ENCODE data around the gene ZBTB16. TPM values are rescaled to one million over a fixed set of nuclear protein-coding genes. Genes with fewer than 3 reads are reported as not detected.
A peak's percentile ranks its signal among the peaks of the same experiment; 100 is the strongest.

The ZBTB16 gene
- total RNA-seq, 1 experiment from 2014 or later, result not detected

DNA sequence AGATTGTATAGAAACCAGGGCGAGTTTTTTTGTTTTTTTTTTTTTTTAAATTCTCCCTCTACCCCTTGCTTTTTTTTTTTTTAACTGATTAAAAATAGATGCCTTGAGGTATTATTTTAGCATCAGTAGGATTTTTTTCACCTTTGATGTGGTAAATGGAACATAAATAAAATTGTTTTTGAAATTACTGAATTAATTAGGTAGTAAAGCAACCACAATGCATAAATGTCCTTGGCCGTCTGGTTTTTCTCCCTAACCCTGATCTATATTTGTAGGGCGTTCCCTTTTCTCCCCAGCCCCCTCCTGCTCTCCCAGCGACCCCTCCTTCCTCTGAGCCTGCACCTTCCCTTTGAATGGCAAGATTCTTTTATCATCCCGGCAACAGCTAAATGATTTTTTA is 107.8 kb downstream of the ZBTB16 start:
- DNase-seq (ENCODE audit: low spot score), result no peak

- no peak for DNase-seq (ENCODE audit: low spot score)
Measured at GRCh38 chr11:114167771-114168448, 108.4 kb downstream of the ZBTB16 start.

- no peak for DNase-seq (ENCODE audit: low spot score)
Measured at GRCh38 chr11:114168691-114169090, 109.2 kb downstream of the ZBTB16 start.

DNA sequence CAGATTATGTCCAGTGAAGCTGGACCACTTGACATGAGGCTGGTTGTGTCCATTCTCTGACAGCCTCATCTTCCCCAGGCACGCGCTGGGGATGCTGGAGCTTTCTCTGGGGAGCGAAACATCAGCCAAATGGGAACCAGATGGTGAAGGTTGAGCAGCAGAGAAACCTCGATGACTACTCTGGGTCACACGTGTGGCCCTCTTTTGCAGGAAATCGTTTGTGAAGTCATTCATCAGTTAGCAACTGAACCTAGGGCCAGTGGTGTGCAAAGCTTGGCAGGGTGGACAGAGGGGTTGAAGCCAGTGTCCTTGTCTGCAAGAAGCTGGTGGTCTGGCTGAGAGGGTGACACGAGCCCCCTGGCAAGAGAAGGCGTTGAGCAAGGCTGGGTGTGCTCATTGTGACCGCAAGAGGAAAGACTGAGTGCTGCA is 109.8 kb downstream of the ZBTB16 start:
- DNase-seq (ENCODE audit: low spot score), result no peak

GRCh38 chr11:114169821-114170220 is 110.3 kb downstream of the ZBTB16 start:
- DNase-seq (ENCODE audit: low spot score), result no peak

DNA sequence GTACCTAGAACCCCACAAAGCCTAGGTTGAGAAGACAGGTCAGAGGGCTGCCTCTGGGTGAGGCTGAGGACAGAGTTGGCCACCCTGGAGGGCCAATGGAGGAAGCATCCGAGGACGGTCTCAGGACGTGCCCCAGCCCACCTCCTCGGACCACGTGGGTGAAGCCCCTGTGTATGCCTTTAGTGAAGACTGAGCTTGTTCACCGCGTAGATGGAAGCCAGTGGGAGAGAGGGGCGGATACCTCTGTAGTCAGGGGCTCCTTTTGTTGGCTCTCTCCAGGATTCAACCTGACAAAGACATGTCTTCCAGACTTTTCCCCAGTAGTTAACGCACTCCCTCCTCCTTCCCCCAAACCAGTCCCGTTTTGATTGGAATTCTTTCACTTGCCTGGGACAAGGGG is 110.7 kb downstream of the ZBTB16 start:
- DNase-seq (ENCODE audit: low spot score), result no peak

DNA sequence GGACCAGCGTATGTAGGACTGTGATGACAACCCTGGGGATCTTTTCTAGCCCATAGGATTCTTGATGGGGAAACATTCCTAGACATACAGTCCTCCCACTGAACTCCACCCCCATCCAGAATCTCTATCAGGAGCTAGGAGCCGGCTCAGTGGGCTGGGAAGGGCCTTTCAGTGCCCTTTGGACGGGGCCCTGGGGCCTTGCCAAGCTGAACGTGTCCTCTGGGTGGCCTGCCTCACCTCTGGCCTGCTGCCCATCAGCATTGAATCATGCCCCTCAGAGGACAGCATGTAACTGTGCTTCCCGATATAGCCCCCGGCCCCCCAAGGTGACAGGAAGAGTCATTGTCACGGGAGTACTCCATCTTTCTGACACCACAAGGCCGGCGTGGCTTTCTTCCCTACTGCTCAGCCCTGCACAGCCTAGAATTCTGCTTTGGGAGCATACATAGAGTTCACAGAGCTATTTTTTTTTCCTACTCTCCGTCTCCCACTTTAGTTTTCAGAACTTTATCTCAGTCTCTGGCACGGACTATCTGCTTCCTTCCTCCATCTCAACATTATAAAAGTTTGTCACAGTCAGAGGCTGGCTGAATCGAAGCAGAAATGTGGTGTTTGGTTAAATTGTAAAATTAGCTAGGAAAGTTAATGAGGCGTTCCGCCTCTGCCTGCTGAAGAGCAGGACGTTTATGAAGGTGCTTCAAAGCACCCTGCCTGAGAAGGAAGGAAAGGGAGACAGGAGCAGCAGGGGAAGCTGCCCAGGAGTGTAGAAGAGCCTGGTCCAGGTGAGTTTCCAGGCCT is 111.9 kb downstream of the ZBTB16 start:
- no peak for DNase-seq (ENCODE audit: low spot score)

DNA sequence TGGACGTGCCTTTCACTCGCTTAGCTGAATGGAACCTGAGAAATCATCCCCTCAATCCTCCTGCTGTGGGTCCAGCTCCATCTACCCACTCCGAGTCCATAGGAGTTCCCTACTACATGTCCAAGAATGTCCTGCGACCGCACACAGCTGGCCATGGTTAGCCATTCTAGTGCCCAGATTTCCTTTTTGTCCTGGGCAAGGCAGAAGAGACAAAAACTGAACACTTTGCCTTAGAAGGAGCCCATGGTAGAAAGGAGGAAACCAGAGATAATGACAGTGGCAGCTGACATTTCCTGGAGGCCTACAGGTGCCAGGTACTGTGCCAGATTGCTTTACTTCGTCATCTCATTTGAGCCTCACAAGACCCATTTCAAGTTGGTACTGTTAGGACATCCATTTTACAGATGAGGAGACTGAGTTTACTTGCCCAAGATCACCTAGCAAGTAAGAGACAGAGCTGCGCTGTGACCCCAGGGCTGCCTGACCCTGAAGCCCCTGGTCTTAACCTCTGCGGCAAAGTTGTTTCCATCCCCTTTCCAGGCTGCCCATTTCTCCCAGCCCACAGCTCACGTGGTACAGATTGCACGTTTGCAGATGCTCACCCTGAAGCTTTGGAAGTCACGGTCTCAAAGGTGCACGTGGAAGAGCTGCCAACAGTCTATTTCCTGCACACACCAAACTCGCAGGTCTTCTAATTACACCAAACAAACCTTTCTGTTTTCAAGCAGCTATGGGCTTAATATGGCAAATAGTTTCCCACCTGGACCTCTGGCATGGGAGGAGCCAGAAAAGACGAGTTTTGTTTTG is 112.7 kb downstream of the ZBTB16 start:
- no peak for DNase-seq (ENCODE audit: low spot score)

DNA sequence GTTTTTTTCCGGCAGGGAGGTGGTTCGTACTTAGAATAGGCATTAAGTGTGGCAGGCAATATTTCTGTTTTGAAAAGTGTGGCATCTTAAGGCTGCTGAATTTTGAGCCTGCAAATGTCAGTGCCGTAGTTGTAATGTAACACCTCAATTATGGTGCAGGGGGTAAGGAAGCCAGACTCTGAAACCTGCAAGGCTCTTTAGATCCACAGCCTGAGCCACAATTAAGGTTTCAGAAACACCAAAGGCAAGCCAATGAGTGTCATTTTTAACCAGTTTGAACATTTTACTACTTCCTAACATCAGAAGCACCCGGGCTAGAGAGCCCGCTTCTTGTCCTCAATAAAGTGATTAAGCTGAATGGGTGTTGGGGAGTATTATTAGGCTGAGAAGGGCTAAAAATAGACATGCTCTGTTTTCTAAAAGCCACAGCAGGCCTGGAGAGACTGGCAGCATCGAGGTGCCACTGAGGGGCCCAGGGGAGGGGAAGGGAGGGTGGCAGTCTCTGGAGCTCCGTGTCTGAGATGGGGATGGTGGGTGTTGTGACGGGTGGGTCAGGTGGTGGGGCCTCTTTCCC is 113.4 kb downstream of the ZBTB16 start:
- DNase-seq (ENCODE audit: low spot score), result no peak

DNA sequence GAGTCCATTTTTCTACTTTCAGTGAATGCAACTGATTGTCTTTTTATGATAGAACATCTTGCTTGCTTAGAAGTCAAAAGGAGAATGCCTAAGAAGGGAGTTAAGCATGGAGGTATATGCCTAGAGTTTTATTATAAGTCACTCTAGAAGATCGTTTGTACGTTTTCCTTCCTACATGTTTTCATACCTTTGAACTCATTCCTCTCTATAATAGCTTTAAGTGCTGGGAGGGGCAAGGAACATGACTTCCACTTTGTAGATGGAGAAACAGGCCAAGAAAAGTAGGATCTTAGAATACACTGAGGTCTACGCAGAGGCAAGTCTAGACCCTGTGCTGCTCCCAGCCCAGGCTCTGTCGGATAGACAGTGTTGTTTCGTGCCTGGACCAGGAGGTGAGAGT is 114.3 kb downstream of the ZBTB16 start:
- DNase-seq (ENCODE audit: low spot score), result no peak

GRCh38 chr11:114174712-114175495 is 115.4 kb downstream of the ZBTB16 start:
- DNase-seq (ENCODE audit: low spot score), result no peak

DNA sequence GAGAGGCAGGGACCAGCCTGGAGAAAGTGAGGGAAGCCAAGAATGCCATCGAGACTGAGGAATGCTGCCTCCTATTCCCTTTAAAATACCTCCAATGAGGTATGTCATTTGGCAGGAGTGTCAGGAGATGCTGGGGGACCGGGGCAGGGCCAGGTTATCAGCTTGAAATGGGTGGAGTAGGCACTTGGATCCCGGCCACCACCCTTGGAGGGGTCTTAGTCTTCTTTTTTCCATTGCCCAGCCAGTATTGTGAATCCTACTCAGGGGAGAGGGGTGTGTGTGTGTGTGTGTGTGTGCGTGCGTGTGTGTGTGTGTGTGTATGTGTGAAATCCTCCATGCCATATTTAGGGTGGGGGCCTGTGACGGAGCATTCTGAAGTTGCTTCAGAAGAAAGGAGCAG is 116.2 kb downstream of the ZBTB16 start:
- no peak for DNase-seq (ENCODE audit: low spot score)

DNA sequence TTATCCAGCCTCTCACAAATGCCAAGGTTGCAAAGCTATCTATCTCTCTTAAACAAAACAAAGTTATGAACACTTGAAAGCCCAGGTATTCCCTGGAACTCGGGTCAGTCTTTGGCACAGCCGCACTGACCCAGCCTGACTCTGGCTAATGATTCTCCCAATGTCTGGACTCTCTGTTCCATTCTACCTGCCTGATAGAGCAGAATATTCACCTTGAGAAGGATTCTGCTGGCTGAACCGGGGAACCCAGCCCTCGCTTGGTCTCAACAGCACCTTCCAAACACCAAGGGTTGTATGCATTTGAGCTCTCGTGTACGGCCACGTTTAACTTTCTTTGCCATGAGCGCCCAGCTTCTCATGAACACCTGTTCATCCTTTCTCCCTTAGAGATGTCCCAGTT is 116.8 kb downstream of the ZBTB16 start:
- no peak for DNase-seq (ENCODE audit: low spot score)

- no peak for DNase-seq (ENCODE audit: low spot score)
Measured at GRCh38 chr11:114178656-114179055, 119.1 kb downstream of the ZBTB16 start.

GRCh38 chr11:114179234-114179941 is 119.9 kb downstream of the ZBTB16 start:
- DNase-seq (ENCODE audit: low spot score), result no peak

GRCh38 chr11:114180301-114181055 is 121.0 kb downstream of the ZBTB16 start:
- DNase-seq (ENCODE audit: low spot score), result peak; percentile 36

DNA sequence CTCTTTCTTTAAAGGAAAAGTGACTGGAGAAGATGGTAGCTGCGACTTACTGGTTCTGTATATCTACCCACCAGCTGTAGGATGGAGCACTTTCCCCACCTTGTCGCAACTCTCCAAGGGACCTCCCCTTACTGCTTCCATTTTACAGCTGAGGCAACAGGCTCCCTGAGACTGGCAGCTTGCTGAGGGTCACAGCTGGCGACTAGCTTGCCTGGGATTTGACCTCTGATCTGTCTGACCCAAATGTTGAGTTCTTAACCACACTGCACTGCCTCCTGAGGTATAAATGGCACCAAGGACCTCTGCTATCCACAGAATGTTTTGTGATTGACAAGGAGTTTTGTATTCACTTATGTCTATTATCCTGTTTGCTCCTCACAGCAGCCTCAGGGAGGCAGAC is 121.7 kb downstream of the ZBTB16 start:
- no peak for DNase-seq (ENCODE audit: low spot score)

- no peak for DNase-seq (ENCODE audit: low spot score)
Measured at GRCh38 chr11:114181752-114182151, 122.2 kb downstream of the ZBTB16 start.

DNA sequence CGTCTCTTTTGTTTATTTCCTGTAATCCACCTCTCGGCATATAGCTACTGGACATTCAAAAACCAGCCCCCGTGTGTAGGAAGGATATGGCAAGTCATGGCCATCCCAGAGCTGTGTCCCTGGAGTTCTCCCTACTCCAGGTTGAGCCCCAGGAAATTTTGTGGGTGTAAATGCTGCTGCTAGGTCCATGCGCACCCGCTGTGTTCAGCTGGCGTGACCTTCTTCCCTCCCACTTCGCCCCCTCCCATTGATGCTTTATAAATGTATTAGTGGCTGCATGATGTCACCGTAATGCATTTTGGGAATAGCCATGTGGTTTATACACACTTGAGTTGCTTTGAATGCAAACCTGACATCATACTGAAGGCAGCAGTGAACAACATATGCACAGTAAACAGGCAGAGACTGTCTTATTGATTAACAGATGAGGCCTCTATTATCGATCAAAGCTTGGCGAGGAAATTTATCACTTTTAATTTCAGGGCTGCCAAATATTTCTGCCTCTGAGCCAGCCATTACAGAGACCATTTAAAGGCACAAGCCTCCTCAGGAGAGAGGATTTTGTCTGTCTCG is 123.0 kb downstream of the ZBTB16 start:
- no peak for DNase-seq (ENCODE audit: low spot score)
